AG09319 (cell line): Measurements from ENCODE around the gene PIH1D1.

Experiments
- DNase-seq: peaks from one replicate; pipeline ENCODE4 v3.0.0-alpha.2; 2010; ENCODE audit warnings: low read depth; ENCODE audit errors: extremely low read depth
- CTCF ChIP-seq: IDR thresholded peaks from 2 replicates; pipeline ENCODE4 v1.5.1; 2011; ENCODE audit warnings: low read depth, mild to moderate bottlenecking, inconsistent platforms, low read length, moderate library complexity

Gene PIH1D1

DNA sequence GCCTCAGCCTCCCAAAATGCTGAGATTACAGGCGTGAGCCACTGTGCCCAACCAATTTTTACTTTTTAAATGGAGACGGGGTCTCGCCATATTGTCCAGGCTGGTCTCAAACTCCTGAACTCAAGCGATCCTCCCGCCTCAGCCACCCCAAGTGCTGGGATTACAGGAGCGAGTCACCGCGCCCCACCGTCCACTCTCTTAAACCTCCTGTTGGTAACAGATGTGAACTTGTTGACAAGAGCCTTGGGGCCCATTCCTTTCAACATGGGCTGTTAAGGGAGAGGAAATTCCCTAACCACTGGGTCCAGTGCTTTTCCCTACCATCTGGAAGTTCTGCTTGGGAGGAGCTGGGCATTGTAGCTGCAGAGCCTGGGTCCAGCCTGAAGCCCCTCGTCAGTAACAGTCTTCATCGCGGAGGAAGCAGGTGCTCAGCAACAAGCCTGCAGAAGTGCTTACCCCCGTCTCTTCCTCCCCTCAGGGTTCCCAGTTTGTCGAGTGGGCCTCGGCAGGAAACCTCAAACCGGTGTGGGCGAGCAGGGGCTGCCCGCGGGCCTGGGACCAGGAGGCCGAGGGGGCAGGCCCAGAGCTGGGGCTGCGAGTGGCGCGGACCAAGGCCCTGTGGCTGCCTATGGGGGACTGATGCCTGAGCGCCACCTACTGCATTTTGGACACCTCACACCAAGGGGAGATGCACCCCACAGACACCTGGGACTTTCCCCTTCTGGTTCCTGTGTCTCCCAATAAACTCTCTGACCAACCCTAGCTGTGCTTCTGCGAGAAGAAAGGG lies 18.4 kb upstream of the PIH1D1 start:
- peak; percentile 16 for TF ChIP-seq CTCF
- no peak for DNase-seq

- no peak for TF ChIP-seq CTCF
Measured at GRCh38 chr19:49468746-49469447, 17.3 kb upstream of the PIH1D1 start.

GRCh38 chr19:49468199-49468598 lies 16.6 kb upstream of the PIH1D1 start:
- no peak for TF ChIP-seq CTCF
- DNase-seq: no peak

More at GRCh38 chr19:49468746-49469447, 17.3 kb upstream of the PIH1D1 start:
- no peak for DNase-seq

DNA sequence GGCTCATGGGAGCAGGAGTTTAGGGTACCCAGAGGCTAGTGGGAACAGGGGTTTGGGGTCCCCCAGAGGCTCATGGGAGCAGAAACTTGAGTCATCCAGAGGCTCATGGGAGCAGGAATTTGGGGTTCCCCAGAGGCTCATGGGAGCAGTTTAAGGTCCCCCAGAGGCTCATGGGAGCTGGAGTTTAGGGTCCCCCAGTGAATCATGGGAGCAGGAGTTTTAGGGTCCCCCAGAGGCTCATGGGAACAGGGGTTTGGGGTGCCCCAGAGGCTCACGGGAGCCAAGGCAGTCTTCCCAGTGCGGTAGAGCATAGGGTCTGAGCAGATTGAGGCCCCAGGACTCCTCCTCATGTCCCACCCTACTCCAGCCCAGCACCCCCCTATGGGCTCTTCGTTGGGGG lies 13.8 kb upstream of the PIH1D1 start:
- DNase-seq: no peak
- no peak for TF ChIP-seq CTCF

GRCh38 chr19:49463960-49464740 lies 12.5 kb upstream of the PIH1D1 start:
- no peak for TF ChIP-seq CTCF
- DNase-seq: no peak

DNA sequence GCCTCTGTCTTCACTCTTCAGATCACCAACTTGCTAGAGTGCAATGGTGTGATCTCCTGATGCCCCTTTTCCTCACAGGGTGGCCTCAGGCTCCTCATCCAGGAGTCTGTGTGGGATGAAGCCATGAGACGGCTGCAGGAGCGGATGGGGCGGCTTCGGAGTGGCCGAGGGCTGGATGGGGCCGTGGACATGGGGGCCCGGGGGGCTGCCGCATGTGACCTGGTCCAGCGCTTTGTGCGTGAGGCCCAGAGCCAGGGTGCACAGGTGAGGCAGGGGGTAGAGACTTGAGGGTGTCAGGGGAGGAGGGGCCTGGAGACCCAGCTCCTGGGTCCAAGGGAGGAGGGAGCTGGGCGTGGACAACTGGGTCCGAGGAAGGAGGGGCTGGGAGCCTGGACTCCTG lies 10.9 kb upstream of the PIH1D1 start:
- no peak for DNase-seq
- TF ChIP-seq CTCF: no peak
